ENCODE results near the gene MITF. TPM values are rescaled to one million over a fixed set of nuclear protein-coding genes. Genes with fewer than 3 reads are reported as not detected.

The MITF gene
- total RNA-seq, 1 donor = 6.1 TPM

DNA sequence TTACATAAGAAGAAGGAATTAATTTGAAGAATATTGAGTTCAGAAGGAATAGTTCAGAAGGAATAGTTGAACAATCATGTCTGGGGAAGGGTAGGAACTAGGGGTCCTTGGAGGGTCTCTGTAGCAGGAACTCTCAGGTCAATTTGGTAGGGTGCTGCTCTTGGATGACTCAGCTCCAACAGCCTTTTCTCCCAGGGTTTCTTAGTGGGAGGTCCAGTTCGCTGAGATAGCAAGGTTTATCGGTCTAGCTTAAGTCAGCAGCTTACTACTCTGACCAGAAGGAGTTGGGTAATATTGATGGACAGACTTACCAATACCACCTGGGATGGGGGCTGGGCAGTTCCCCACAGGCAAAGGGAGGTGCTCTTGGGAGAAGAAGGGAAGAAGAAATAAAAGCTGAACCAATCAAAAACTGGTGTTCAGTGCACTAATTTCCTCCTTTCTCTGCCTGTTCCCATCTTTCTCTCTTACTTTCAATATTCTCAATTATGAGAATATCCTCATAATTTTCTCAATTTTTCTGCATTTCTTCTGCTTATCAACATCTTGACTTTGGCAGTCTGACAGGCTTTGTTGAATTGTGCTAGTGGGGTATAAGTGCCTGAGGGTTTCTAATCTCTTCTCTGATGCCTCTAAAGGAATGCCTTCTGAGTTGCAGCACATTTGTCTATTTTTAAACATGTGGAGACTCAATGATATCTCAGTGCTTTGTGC, 14.4 kb upstream of the MITF start:
- TF ChIP-seq CTCF (IDR thresholded peaks at IDR 0.05; ENCODE audit: insufficient read depth, low read length) = no peak
- peak; percentile 43 for DNase-seq (ENCODE audit: low read depth)
- no peak overlapping the region for H3K4me3 ChIP-seq (ENCODE audit: low read depth, low read length)

- TF ChIP-seq CTCF (IDR thresholded peaks at IDR 0.05; ENCODE audit: insufficient read depth, low read length) = no peak
- H3K4me3 ChIP-seq (ENCODE audit: low read depth, low read length) = no peak overlapping the region
- no peak for DNase-seq (ENCODE audit: low read depth)
Observed at GRCh38 chr3:69725994-69726571, 13.2 kb upstream of the MITF start.

DNA sequence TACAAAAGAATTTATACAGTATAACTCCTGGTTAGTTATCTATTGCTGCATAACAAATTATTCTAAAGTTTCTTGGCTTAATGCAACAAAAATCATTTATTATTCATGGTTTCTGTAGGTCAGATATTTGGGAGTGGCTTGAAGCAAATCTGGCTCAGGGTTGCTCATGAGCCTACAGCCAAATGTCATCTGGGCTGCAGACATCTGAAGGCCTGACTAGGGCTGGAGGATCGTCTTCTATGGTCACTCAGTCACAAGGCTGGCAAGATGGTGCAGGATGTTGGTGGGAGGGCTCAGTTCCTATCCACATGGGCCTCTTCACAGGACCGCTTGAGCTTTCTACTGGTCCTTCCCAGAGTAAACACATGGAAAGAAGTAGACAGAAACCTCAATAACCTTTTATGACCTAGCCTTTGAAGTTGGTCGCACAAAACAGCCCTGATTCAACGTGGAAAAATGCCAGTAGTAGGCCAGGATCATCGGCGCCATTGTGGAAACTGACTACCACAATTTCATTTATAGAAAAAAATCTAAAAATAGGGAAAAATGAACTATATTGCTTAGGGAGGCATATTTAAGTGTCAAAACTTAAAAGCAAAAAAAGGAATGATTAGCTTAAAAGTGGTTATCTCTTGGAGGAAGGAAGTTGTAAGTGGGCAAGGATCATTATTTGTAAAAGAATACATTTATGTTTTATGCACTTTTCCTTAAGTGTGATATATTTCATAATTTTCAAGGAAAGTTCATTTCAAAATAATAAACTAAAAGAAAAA, 9.9 kb upstream of the MITF start:
- DNase-seq (ENCODE audit: low read depth) = no peak
- no peak overlapping the region for H3K4me3 ChIP-seq (ENCODE audit: low read depth, low read length)
- no peak for TF ChIP-seq CTCF (IDR thresholded peaks at IDR 0.05; ENCODE audit: insufficient read depth, low read length)

DNA sequence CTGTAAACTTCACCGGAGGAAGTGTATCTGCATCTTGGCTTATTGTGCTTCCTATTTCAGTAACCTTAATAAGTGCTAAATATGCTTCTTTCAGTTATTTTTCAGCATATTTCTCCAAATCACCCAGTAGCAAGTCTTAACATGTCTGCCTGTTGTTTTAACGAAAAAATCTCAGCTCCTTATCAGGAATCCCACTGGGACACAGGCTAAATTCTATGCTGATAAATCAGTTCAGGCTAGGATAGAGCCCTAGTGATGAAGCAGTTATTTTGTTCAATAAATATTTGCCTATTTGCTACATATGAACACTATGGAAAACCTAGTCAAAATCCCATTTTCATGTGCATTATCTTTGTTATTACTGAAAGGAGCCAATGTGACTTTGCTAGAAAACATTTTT, 8.2 kb upstream of the MITF start:
- TF ChIP-seq CTCF (IDR thresholded peaks at IDR 0.05; ENCODE audit: insufficient read depth, low read length) = no peak
- peak; percentile 25 for DNase-seq (ENCODE audit: low read depth)
- H3K4me3 ChIP-seq (ENCODE audit: low read depth, low read length) = no peak overlapping the region

GRCh38 chr3:69735893-69736292, 3.4 kb upstream of the MITF start:
- no peak for DNase-seq (ENCODE audit: low read depth)
- no peak for TF ChIP-seq CTCF (IDR thresholded peaks at IDR 0.05; ENCODE audit: insufficient read depth, low read length)
- no peak overlapping the region for H3K4me3 ChIP-seq (ENCODE audit: low read depth, low read length)

DNA sequence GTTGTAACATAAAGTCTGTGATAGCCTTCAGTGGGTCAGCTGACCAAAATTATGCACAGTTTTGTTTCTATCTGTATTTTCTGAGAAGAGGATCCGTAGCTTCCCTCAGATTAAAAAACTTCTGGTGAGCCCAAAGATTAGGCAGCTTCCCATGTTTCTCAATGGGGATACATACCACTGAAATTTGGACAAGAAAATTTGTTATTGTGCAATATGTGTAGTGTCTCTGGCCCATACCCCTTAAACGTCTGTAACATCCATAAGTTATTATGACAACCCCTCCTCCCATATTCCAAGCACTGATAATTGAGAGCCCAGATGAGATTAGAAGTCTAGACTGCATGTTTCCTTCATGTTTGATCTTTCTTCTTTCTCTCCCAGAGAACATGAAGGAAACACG, 1.9 kb upstream of the MITF start:
- no peak for TF ChIP-seq CTCF (IDR thresholded peaks at IDR 0.05; ENCODE audit: insufficient read depth, low read length)
- DNase-seq (ENCODE audit: low read depth) = no peak

More for the DNA sequence above, 1.9 kb upstream of the MITF start:
- no peak overlapping the region for H3K4me3 ChIP-seq (ENCODE audit: low read depth, low read length)
